DMS53 (cell line): ENCODE results near the gene ITGAE.
"Not testable (repeated sequence)": the region's sequence is repeated elsewhere in the genome, so short reads cannot be mapped to it uniquely, and the experiment has no call there.

Experiments used
- DNase-seq: peaks from one replicate; lab custom pipeline; 2025; lab: John Stamatoyannopoulos, UW

ITGAE gene

DNA sequence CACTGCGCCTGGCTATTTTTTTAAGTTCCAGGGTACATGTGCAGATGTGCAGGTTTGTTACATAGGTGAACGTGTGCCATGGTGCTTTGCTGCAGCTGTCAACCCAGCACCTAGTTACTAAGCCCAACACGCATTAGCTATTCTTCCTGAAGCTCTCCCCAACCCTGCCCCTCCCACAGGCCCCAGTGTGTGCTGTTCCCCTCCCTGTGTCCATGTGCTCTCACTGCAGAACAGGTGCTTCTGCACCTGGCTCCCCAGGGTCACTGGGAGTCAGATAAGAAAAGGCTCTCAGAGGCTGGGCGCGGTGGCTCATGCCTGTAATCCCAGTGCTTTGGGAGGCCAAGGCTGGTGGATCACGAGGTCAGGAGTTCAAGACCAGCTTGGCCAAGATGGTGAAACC is 71.1 kb downstream of the ITGAE start:
- peak; percentile 74 for DNase-seq

DNA sequence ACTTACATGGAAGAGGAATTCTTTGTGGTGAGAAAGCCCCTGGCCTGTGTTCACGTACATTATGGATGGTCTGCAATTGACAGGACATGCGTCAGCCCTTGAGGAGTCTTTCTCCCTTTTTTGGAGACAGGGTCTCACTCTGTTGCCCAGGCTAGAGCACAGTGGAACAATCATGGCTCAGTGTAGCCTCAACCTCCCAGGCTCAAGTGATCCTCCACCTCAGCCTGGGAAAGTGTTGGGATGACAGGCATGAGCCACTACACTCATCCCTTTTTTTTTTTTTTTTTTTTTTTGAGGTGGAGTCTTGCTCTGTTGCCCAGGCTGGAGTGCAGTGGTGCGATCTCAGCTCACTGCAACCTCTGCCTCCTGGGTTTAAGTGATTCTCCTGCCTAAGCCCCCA is 72.9 kb downstream of the ITGAE start:
- not testable (repeated sequence) for DNase-seq

DNA sequence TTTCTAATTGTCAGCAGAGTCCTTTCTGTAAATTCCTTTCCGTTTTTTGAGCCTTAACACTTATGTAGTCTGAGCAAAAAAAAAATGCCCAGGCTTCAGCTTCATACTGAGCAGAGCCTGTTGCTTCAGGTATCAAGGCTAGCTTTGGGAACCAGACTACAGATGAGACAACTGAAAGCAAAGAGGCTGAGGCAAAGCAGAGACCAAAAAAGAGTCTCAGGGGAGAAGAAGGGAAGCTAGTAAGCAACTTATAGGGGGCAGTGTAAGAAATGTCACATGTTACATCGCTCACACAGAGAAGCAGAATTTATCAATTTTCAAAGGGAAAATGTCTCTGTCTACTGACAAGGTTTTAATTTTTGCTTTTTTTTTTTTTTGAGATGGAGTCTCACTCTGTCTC is 73.9 kb downstream of the ITGAE start:
- DNase-seq: no peak

DNA sequence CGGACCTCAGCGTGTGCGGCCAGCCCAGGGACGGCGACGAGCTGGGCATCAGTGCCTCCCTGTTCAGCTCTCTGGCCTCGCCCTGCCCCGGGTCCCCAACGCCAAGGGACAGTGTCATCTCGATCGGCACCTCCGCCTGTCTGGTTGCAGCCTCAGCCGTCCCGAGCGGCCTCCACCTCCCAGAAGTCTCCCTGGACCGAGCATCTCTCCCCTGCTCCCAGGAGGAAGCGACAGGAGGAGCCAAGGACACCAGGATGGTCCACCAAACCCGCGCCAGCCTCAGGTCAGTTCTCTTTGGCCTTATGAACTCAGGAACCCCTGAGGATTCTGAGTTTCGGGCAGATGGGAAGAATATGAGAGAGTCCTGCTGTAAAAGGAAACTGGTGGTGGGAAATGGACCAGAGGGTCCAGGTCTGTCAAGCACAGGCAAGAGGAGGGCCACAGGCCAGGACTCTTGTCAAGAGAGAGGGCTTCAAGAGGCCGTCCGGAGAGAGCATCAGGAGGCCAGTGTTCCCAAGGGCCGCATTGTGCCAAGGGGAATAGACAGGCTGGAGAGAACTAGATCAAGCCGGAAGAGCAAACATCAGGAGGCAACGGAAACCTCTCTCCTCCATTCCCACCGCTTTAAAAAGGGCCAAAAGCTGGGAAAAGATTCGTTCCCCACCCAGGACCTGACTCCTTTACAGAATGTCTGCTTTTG is 76.5 kb downstream of the ITGAE start:
- DNase-seq: peak; percentile 61

DNA sequence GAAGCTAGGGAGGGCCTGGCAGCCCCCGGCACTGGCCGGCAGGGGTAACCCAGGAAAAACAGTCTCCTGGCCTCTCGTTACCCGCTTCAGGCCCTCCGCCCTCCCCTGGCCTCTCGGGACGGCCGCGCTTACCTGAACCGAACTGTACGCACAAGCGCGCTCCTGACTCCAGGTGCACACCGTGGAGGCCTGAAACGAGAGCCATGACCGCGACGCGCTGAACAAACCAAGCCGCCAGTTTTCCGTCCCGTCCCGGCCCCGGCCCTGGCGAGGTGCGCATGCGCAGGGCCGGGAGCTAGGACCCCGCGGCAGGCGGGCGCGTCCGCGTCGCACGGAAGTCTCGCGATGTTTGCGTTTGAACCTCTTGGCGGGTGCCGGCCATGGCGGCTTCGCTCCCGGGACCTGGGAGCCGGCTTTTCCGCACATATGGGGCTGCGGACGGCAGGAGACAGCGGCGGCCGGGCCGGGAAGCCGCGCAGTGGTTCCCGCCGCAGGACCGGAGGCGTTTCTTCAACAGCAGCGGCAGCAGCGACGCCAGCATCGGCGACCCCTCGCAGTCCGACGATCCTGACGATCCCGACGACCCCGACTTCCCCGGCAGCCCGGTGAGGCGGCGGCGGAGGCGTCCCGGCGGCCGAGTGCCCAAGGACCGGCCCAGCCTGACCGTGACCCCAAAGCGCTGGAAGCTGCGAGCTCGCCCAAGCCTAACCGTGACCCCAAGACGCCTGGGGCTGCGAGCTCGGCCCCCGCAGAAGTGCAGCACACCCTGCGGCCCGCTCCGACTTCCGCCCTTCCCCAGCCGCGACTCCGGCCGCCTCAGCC is 77.2 kb downstream of the ITGAE start, which contains the start of gene HASPIN:
Gene HASPIN (plus strand): TSS at position 348 of the 822 bp plus-strand sequence. CDS start 33 bp downstream, at position 381.
- DNase-seq: peak; percentile 94

DNA sequence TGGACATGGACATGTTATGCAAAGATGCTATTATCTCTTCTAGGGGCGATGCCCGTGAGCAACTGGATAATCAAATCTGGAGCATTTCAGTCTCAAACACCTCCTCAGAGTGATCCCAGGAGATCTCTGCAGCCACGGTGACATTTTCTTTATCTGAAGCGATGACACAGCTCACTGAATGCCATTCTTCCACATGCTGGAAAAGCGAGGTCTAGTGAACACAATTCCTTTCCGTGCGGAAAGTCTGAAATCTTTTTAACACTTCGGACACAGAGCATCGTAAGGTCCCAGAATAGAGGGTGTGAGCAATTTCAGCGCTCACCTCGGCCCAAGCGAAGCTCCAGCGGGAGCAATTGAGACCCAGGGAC is 77.8 kb downstream of the ITGAE start:
- DNase-seq: no peak

DNA sequence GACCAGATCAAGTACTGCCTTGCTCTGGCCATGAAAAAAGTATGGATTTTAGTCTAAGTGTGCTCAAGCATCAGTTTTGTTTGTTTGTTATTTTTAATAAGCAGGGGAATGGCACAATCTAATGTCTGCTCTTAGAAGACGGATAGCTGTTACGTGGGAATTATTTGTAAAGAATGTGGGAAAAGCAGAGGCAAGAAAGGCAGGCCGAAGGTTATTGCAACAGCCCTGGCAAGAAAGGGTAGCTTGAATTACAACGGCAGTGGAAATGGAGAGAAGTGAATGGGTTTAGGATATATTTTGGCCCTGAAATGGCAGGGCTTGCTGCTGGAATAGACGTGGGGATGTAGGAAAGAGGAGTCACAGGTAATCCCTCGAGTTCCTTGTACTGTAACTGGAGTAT is 78.3 kb downstream of the ITGAE start:
- DNase-seq: no peak

DNA sequence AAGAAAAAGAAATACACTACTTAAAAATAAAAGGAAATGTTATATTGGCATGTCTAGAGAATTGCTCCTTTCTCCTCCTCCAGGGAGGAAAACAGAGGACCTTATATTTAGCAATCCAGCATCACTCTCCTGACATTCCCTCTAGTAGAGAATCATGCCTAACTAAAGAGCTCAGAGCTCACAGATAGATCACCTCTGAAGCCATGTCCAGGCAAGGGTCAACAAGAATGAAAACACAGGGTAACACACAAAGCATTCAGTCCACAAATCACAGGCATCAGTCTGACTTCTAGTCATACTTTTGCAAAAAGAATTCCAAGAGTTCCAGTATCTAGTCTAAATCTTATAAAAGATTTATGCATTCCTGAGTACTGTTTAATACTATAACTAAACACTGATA is 81.7 kb downstream of the ITGAE start:
- DNase-seq: no peak

DNA sequence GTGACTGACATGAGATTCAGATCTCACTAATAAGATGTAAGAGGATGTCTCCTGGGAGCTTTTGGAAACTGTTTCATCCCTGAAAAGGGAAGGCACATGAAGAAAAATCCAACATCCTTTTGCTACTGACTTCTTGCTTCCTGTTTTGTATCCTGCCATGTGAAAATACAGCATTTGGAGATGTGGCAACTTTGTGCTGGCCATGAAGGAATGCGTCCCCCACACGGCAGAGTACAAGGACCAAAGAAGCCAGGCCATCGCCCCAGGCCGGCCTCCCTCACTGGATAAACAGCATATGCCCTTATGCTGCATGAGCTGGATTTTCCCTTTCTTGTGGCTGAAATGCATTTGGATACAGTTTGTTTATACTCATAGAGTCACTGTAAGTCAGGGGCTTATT is 82.8 kb downstream of the ITGAE start:
- DNase-seq: no peak

DNA sequence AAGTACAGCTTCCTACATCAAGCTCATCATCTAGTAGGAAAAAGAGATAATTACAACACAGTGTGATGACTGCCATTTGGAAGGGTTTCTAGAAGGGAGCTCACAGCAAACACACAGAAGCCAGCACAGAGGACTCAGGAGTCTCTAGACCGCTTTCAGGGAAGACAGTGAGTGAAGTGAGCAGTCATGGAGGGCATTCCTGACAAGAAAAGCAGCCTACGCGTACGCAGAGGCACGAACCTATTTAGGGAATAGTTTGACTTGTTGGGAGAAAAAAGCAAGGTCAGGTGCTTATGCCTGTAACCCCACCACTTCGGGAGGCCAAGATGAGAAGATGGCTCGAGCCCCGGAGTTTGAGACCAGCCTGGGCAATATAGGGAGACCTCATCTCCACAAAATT is 85.7 kb downstream of the ITGAE start:
- no peak for DNase-seq

DNA sequence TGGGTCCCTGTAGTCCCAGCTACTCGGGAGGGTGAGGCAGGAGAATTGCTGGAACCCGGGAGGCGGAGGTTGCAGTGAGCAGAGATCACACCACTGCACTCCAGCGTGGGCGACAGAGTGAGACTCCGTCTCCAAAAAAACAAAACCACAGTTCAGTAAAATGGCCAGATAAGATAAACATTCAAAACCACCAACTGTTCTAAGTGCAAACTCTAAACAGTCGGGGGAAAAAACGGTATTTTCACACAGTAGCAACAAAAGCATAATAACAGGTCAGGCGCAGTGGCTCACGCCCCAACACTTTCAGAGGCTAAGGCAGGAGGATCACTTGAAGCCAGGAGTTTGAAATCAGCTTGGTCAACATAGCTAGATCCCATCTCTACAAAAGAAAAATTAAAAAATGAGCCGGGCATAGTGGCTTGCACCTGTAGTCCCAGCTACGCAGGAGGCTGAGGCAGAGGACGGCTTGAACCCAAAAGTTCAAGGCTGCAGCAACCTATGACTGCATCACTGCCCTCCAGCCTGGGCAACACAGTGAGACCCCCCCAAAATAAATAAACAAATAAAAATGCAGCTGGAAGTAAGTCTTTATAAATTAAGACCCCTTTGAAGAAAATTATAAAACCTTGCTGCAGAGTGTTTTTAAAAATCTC is 88.1 kb downstream of the ITGAE start:
- DNase-seq: no peak

DNA sequence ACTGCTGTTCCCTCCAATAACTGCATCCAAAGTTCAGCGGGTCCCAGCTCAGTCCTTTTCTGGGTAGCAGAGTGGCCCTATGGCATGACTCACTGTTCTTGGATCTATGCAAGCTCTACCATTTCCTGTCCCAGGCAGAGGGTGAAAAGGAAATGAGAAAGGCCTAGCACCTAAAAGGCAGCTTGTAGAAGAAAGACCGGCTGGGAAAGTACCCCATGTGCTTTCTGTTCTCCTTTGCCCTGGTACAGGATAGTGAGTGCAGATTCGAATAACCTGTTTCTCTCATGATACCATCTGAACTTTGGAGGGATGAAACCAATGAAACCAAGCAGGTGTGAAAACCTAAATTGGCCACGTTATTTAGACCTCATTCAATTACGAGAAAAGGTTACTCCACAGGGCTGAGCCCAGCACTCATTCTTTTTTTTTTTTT is 90.0 kb downstream of the ITGAE start:
- DNase-seq: peak; percentile 39

DNA sequence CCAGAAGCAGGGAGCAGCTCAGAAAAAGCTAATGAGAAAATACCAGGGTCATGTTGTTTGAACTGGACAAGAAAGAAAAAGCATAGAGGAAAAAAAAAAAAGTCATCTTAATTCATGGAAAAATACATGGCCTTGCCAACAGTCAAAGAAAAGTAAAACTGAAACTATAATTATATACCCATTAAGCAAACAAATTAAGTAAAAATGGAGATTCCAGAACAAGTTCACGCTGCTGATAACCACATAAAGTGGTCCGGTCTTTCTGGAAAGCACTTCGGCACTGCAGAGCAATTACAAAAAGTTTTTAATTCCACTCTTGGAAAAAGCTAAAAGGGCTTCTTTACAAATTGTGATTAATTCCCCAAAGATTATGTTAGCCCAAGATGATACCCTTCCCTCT is 92.6 kb downstream of the ITGAE start:
- DNase-seq: no peak

DNA sequence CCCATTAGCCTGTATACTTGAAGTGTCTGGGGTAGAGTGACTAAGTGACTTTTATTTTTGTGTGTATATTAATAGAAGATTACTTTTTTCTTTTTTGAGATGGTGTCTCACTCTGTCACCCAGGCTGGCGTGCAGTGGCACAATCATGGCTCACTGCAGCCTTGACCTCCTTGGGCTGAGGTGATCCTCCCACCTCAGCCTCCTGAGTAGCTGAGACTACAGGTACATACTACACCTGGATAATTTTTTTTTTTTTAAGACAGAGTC is 95.3 kb downstream of the ITGAE start:
- not testable (repeated sequence) for DNase-seq

DNA sequence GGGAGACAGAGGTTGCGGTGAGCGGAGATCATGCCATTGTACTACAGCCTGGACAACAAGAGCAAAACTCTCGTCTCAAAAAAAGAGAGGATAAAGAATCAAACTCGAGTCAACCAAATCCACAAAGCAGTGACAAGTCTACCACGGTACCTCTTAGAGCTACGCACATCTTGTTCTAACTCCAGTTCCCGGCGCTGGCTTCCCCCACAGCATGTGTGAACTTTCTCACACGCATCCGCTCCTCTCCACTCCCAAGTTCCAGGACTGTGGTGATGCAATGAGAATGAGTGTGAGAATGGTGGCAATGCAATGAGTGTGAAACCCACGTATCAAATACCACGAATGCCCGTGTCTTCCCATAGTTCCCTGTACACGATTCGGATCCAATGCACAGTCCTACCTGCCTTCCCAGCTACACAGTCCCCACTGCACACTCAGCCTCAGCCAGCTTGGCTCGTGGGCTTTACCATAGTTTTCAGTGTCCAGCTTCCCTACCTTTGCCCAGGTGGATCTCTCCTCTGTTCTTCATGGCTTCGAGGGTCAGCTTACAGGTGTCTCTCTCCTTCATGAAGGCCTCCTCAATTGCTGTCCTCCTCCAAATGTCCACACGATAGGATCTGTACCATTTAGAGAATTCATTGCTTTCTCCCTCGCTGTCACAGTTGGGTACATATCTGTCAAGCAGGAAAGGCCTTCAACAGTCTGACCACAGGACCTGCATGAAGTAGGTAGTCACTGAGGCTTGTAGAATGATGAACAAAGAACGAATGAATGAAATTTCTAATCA is 95.9 kb downstream of the ITGAE start:
- DNase-seq: no peak

DNA sequence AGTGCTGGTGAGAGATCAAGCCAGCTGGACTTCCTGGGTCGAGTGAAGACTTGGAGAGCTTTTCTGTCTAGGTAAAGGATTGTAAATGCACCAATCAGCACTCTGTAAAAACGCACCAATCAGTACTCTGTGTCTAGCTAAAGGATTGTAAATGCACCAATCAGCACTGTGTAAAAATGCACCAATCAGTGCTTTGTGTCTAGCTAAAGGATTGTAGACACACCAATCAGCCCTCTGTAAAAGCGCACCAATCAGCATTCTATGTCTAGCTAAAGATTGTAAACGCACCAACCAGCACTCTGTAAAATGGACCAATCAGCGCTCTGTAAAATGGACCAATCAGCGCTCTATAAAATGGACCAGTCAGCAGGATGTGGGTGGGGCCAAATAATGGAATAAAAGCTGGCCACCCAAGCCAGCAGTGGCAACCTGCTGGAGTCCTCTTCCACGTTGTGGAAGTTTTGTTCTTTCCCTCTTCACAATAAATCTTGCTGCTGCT is 98.9 kb downstream of the ITGAE start:
- peak; percentile 16 for DNase-seq

DNA sequence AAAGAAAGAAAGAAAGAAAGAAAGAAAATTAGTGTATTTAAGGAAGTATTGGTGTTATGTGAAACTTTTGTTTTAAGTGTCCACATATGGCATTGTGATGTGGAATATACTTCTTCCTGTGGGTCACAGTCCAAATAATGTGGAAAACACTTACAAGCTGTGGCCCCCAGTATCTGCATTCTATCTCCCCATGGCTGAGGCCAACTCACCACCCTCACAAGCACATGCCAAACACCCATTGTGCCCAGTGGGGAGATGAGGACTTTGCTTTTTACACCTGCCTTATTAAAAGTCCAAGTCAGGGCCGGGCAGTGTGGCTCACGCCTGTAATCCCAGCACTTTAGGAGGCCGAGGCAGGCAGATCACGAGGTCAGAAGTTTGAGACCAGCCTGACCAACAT is 101.0 kb downstream of the ITGAE start:
- DNase-seq: no peak

DNA sequence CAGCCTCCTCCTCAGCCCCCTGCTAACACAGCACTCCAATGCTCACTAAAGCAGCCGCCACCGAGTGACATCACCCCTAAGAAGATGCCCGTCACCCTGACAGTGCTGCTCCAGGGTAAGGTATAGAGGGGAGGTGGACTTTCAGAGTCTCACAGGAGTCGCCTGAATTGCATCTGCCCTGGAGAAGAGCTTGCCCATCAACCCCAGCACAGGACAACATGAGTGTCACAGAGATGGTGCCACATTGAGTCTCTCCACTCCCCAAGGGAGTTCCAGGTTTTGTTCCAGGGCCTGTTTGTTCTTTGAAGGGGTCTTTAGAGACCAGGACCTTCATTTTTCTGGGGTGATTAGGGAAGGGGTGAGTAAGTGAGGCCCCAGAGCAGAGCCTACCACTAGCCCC is 102.8 kb downstream of the ITGAE start:
- no peak for DNase-seq

DNA sequence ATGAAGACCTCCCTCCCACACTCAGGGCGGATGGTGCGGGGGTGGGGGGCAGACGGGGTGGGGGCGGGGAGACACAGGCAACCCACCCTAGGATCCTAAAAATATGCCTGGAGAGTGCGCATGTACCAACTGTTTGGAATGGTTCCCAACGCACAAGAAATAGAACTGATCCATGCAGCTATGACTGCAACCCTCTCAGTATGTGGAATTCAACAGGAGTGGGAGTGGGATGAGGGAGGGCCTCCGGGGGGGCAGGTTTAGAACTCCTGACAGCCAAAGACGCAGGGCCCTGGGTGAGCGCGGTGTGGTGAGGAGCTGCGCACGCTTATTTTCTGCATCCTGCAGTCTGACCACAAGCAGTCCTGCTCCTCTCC is 103.9 kb downstream of the ITGAE start:
- DNase-seq: no peak

DNA sequence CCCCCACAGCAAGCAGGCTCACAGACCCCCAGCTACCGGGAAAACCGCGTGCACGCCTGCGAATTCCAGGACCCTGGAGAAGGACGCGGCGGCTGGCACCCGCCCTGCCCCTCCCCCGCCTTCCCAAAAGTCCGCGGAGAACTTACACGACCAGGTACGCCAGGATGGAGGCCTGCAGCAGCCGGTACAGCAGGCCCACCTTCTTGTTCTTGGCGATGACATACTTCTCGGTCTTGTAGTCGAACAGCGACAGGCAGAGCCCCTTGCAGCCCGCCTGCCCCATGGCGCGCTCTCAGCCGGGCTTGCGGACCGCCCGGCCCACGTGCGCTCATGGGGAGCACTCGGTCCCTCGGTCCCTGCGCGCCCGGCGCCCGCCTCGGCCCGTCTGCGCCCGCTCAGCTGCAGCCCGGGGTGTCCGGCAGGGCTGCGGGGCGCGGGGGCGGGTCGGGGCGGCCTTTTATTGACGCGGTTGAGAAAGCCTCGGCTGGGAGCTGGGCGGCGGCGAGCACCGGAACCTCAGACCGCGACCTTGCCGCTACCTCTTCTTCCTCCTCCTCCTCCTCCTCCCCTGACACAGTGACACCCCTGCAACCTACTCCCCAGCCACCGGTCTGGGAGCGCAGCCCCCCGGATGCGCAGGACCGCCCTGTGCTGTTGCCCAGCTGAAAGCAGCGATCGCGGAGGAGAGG is 105.1 kb downstream of the ITGAE start, which contains the start of gene P2RX5:
Gene P2RX5 (minus strand): TSS at position 433 of the 689 bp plus-strand sequence. CDS start 150 bp downstream, at position 283.
- peak; percentile 54 for DNase-seq

DNA sequence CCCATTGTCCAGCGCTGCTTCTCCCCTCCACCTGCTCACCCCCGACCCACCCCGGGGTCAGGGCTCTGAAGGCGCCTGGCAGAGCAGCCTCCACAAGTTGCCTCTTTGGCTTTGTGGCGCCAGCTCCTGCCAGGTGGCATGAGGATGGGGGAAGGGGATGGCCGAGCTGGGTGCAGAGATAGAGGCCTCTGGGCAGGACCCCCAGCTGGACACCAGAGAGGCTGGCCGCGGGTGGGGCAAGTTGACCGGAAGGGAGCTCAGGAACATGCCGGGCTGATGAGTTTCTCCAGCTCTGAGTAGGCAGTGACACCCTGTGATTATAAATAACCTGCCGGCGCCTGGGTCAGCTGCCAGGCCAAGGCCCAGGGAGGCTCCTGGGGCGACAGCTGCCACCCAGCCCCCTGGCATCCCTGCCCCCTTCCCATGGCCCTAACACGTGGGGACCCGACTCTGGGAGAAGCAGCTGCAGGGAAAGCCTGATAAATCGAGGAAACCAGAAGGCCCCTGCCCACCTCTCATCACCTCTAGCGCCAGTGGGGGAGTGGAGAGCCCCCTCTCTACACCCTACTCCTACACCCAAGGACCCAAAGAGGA is 105.8 kb downstream of the ITGAE start:
- DNase-seq: peak; percentile 51
